HepG2 (cell line): ENCODE data around the gene RALB. TPM values are rescaled to one million over a fixed set of nuclear protein-coding genes. Genes with fewer than 3 reads are reported as not detected.

ENCODE experiments used
- GZF1 ChIP-seq: sonication (generic); formaldehyde crosslinking; IDR thresholded peaks from 2 replicates; pipeline ENCODE4 v1.5.1; 2020; ENCODE audit warnings: mild to moderate bottlenecking, missing genetic modification reagents
- HCFC1 ChIP-seq: fragments of 150-350 bp; IDR thresholded peaks from 2 replicates; pipeline ENCODE4 v1.6.1; 2014; ENCODE audit warnings: low read depth, low read length
- HMGA1 ChIP-seq: sonication (generic); formaldehyde crosslinking; conservative IDR thresholded peaks from 2 replicates; pipeline ENCODE4 v1.4.0; 2020; ENCODE audit warnings: missing genetic modification reagents
- HNRNPH1 ChIP-seq: fragments of 200-400 bp; formaldehyde crosslinking; optimal IDR thresholded peaks from 2 replicates; pipeline ENCODE3; 2017; ENCODE audit warnings: mild to moderate bottlenecking, low read depth, low read length
- HNRNPUL1 ChIP-seq: fragments of 200-400 bp; formaldehyde crosslinking; IDR thresholded peaks from 2 replicates; pipeline ENCODE4 v1.6.1; 2017; ENCODE audit warnings: low read depth, mild to moderate bottlenecking, low read length, moderate library complexity
- KDM1A ChIP-seq: IDR thresholded peaks from 2 replicates; pipeline ENCODE4 v1.6.1; 2016; ENCODE audit warnings: missing compliant biosample characterization
- KLF9 ChIP-seq: IDR thresholded peaks from 2 replicates; pipeline ENCODE4 v1.6.1; 2016; ENCODE audit warnings: low read depth
- MEF2D ChIP-seq: sonication (generic); formaldehyde crosslinking; IDR thresholded peaks from 2 replicates; pipeline ENCODE4 v1.5.1; 2020; ENCODE audit warnings: mild to moderate bottlenecking, missing genetic modification reagents
- MXI1 ChIP-seq: IDR thresholded peaks from 3 replicates; pipeline ENCODE4 v1.6.1; 2012; ENCODE audit warnings: low read depth, low read length, inconsistent platforms, borderline replicate concordance
- RARG ChIP-seq: sonication (generic); formaldehyde crosslinking; IDR thresholded peaks from 2 replicates; pipeline ENCODE4 v1.4.0; 2020; ENCODE audit warnings: low read depth, mild to moderate bottlenecking, missing genetic modification reagents
- RBM39 ChIP-seq: fragments of 200-400 bp; formaldehyde crosslinking; IDR thresholded peaks from one replicate; pipeline ENCODE4 v1.6.1; 2018; ENCODE audit warnings: antibody characterized with exemption, mild to moderate bottlenecking, low read depth, low read length; ENCODE audit not compliant: poor library complexity, severe bottlenecking
- SNAPC2 ChIP-seq: sonication (generic); formaldehyde crosslinking; IDR thresholded peaks from 2 replicates; pipeline ENCODE4 v1.8.1; 2022; ENCODE audit warnings: mild to moderate bottlenecking, missing genetic modification reagents
- SRY ChIP-seq: sonication (generic); formaldehyde crosslinking; IDR thresholded peaks from 2 replicates; pipeline ENCODE4 v1.8.0; 2022; ENCODE audit warnings: mild to moderate bottlenecking, missing genetic modification reagents
- ZC3H13 ChIP-seq: sonication (generic); formaldehyde crosslinking; IDR thresholded peaks from 2 replicates; pipeline ENCODE4 v1.8.1; 2023; ENCODE audit warnings: mild to moderate bottlenecking, missing genetic modification reagents, moderate library complexity
- ZNF678 ChIP-seq: sonication (generic); formaldehyde crosslinking; IDR thresholded peaks from 2 replicates; pipeline ENCODE4 v1.4.0; 2020; ENCODE audit warnings: mild to moderate bottlenecking, missing genetic modification reagents
- ZNF780A ChIP-seq: sonication (generic); formaldehyde crosslinking; IDR thresholded peaks from 2 replicates; pipeline ENCODE4 v1.8.0; 2022; ENCODE audit warnings: mild to moderate bottlenecking, missing genetic modification reagents, moderate library complexity
- ZNF879 ChIP-seq: sonication (generic); formaldehyde crosslinking; IDR thresholded peaks from 2 replicates; pipeline ENCODE4 v1.8.1; 2023; ENCODE audit warnings: missing genetic modification reagents
- ZSCAN9 ChIP-seq: IDR thresholded peaks from 2 replicates; pipeline ENCODE4 v1.6.1; 2016; ENCODE audit warnings: borderline replicate concordance
- polyA plus RNA-seq, 8 experiments: library from polyadenylated mRNA; depleted of rRNA in 3 of 8; stranded (reverse) in 7 of 8; unstranded in 1 of 8; fragments of >200 nt; fragmentation: Illumina TruSeq in 4 of 8; extraction: Trizol in 4 of 8; gene quantifications; 2 replicates each; pipeline versions ENCODE4 v1.2.1 to v1.2.3, GENCODE V29; 2011 to 2016; ENCODE audit warnings: low read depth in 4 of 8, missing spikeins in 1 of 8, mixed read lengths in 1 of 8; ENCODE audit not compliant: insufficient read depth in 1 of 8
- total RNA-seq, 5 experiments: library from RNA; depleted of rRNA; stranded (reverse); fragments of >200 nt; fragmentation: Illumina TruSeq; extraction: Trizol; gene quantifications; 2 replicates each; pipeline ENCODE4 v1.2.3, GENCODE V29; 2016; ENCODE audit warnings: low read depth in 1 of 5
- TF ChIP-seq, protein P1 (sequence below): sonication (generic); formaldehyde crosslinking; conservative IDR thresholded peaks from 2 replicates; pipeline ENCODE4 v1.4.0; 2020; ENCODE audit warnings: mild to moderate bottlenecking, missing genetic modification reagents, moderate library complexity
- TF ChIP-seq, protein P2 (sequence below): sonication (generic); formaldehyde crosslinking; IDR thresholded peaks from 2 replicates; pipeline ENCODE4 v1.8.0; 2022; ENCODE audit warnings: mild to moderate bottlenecking, missing genetic modification reagents, moderate library complexity
- TF ChIP-seq, protein P3 (sequence below): sonication (generic); formaldehyde crosslinking; IDR thresholded peaks from 2 replicates; pipeline ENCODE4 v1.8.1; 2023; ENCODE audit warnings: mild to moderate bottlenecking, moderate library complexity, missing genetic modification reagents
- TF ChIP-seq, protein P4 (sequence below): sonication (generic); formaldehyde crosslinking; IDR thresholded peaks from 2 replicates; pipeline ENCODE4 v1.4.0; 2020; ENCODE audit warnings: missing genetic modification reagents, borderline replicate concordance
- TF ChIP-seq, protein P5 (sequence below): sonication (generic); formaldehyde crosslinking; IDR thresholded peaks from 2 replicates; pipeline ENCODE4 v1.8.1; 2023; ENCODE audit warnings: missing genetic modification reagents, mild to moderate bottlenecking, borderline replicate concordance

RALB gene
- total and polyA plus RNA-seq, 2 of the 13 experiments (the other 11 are each of a cell fraction or from before 2014, with no cell fraction given), result 37.8 to 43.2 TPM

DNA sequence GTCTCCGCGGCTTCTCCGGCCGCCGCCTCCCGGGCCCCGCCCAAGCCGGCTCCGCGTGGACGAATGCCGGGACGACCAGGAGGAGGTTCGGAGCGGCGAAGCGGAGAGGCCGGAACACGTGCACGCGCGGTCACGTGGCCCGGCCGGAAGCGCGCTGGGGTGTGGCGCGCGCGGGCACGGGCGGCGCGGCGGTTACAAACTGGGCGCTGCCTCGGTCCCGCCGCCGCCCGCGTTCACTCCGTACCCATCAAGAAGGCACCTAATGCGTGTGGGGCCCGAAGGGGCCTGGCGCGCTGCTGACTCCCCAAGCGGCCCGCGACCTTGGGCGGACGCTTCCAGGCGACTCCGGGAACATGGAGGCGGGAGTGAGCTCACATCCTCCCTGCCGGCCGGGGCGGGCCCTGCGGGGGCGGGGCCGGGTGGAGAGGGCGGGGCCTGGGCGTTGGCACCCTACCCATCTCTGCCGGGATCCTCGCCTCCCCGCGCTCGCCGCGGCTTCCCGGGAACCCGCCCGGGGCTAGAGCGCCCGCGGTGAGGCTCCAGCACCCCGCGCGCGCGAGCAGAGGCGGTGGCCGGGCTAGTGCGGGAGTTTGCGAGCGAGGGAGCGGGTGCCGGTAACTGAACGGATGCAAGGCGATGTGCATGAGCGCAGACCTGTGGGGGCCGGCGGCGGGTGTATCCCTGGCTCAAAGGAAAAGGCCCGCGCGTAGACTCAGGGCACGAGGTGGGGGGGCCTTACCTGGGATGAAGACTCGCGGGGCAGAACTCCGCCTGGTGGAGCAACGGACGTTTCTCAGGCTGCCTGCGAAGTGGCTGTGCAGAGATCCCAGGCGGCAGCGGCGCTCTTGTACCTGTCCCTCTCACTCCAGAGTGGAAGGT, 29.4 kb upstream of the RALB start, which contains the start of gene TMEM185B (continued):
- TF ChIP-seq, protein P1, sequence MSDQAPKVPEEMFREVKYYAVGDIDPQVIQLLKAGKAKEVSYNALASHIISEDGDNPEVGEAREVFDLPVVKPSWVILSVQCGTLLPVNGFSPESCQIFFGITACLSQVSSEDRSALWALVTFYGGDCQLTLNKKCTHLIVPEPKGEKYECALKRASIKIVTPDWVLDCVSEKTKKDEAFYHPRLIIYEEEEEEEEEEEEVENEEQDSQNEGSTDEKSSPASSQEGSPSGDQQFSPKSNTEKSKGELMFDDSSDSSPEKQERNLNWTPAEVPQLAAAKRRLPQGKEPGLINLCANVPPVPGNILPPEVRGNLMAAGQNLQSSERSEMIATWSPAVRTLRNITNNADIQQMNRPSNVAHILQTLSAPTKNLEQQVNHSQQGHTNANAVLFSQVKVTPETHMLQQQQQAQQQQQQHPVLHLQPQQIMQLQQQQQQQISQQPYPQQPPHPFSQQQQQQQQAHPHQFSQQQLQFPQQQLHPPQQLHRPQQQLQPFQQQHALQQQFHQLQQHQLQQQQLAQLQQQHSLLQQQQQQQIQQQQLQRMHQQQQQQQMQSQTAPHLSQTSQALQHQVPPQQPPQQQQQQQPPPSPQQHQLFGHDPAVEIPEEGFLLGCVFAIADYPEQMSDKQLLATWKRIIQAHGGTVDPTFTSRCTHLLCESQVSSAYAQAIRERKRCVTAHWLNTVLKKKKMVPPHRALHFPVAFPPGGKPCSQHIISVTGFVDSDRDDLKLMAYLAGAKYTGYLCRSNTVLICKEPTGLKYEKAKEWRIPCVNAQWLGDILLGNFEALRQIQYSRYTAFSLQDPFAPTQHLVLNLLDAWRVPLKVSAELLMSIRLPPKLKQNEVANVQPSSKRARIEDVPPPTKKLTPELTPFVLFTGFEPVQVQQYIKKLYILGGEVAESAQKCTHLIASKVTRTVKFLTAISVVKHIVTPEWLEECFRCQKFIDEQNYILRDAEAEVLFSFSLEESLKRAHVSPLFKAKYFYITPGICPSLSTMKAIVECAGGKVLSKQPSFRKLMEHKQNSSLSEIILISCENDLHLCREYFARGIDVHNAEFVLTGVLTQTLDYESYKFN (CRISPR knock-in tag), result no peak
- TF ChIP-seq HCFC1, result no peak
- peak; percentile 29; the same call in 1 of the 3 replicates for TF ChIP-seq MXI1
- peak; percentile 95 for TF ChIP-seq RBM39
- no peak for TF ChIP-seq HNRNPUL1
- TF ChIP-seq HMGA1 (CRISPR knock-in tag), result no peak
- no peak for TF ChIP-seq KLF9 (CRISPR knock-in tag)
- TF ChIP-seq ZC3H13 (CRISPR knock-in tag), result no peak
- TF ChIP-seq HNRNPH1, result no peak
- TF ChIP-seq, protein P2, sequence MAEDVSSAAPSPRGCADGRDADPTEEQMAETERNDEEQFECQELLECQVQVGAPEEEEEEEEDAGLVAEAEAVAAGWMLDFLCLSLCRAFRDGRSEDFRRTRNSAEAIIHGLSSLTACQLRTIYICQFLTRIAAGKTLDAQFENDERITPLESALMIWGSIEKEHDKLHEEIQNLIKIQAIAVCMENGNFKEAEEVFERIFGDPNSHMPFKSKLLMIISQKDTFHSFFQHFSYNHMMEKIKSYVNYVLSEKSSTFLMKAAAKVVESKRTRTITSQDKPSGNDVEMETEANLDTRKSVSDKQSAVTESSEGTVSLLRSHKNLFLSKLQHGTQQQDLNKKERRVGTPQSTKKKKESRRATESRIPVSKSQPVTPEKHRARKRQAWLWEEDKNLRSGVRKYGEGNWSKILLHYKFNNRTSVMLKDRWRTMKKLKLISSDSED, result no peak
- TF ChIP-seq MEF2D (CRISPR knock-in tag), result peak; percentile 24; the same call in 1 of the 2 replicates
- TF ChIP-seq SRY (CRISPR knock-in tag), result 0 out of 2 replicates have a peak, but pooled peaks have one; percentile 26
- TF ChIP-seq, protein P3, sequence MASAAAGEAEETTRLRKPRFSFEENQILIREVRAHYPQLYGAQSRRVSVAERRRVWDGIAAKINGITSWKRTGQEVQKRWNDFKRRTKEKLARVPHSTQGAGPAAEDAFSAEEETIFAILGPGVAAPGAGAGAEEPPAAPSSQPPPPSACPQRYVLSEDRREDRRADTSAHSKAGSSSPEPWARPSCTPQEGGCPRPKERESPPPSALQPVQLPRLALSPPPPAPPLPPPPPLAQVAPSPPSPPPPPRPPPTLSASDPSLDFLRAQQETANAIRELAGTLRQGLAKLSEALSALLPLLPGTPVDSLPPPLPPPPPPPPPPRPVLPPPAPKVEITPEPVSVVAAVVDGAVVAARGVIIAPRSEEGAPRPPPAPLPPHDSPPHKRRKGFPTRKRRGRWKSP (CRISPR knock-in tag), result peak; percentile 47; the same call in 1 of the 2 replicates
- TF ChIP-seq ZSCAN9, result no peak
- no peak for TF ChIP-seq RARG (CRISPR knock-in tag)
- TF ChIP-seq KDM1A, result no peak
- no peak for TF ChIP-seq GZF1 (CRISPR knock-in tag)
- TF ChIP-seq, protein P4, sequence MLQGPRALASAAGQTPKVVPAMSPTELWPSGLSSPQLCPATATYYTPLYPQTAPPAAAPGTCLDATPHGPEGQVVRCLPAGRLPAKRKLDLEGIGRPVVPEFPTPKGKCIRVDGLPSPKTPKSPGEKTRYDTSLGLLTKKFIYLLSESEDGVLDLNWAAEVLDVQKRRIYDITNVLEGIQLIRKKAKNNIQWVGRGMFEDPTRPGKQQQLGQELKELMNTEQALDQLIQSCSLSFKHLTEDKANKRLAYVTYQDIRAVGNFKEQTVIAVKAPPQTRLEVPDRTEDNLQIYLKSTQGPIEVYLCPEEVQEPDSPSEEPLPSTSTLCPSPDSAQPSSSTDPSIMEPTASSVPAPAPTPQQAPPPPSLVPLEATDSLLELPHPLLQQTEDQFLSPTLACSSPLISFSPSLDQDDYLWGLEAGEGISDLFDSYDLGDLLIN (CRISPR knock-in tag), result no peak
- TF ChIP-seq, protein P5, sequence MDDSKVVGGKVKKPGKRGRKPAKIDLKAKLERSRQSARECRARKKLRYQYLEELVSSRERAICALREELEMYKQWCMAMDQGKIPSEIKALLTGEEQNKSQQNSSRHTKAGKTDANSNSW (CRISPR knock-in tag), result peak; percentile 81; the same call in 1 of the 2 replicates
- no peak for TF ChIP-seq ZNF678 (CRISPR knock-in tag)
- TF ChIP-seq ZNF879 (CRISPR knock-in tag), result no peak
- no peak for TF ChIP-seq ZNF780A (CRISPR knock-in tag)
- no peak for TF ChIP-seq SNAPC2 (CRISPR knock-in tag)
